Fibroblast of the conjunctiva (primary cell): ENCODE measurements around the gene SELL.
"Not testable (repeated sequence)": the region's sequence is repeated elsewhere in the genome, so short reads cannot be mapped to it uniquely, and the experiment has no call there.

Experiments
- DNase-seq: peaks from one replicate; pipeline ENCODE4 v3.0.0-alpha.2; 2010; ENCODE audit warnings: low read depth

The SELL gene

GRCh38 chr1:169711469-169712308, at the start of gene SELL:
Gene SELL (minus strand): TSS chr1:169711620. CDS start chr1:169711498, 122 bp downstream.
- DNase-seq, result peak; percentile 64

GRCh38 chr1:169759038-169759437, 47.6 kb upstream of the SELL start:
- DNase-seq, result no peak

GRCh38 chr1:169753549-169753948, 42.1 kb upstream of the SELL start:
- no peak for DNase-seq

- DNase-seq, result no peak
Measured at GRCh38 chr1:169750041-169750440, 38.6 kb upstream of the SELL start.

- no peak for DNase-seq
Measured at GRCh38 chr1:169746550-169746949, 35.1 kb upstream of the SELL start.

- DNase-seq, result peak; percentile 9
Measured at GRCh38 chr1:169745015-169745861, 33.8 kb upstream of the SELL start.

- DNase-seq, result peak; percentile 39
Measured at GRCh38 chr1:169741666-169742394, 30.4 kb upstream of the SELL start.

- no peak for DNase-seq
Measured at GRCh38 chr1:169739980-169740379, 28.6 kb upstream of the SELL start.

- DNase-seq, result no peak
Measured at GRCh38 chr1:169733924-169734323, 22.5 kb upstream of the SELL start, which contains the start of gene SELE. Gene SELE (minus strand): TSS chr1:169734079. CDS start chr1:169733612, 467 bp downstream.

- DNase-seq, result no peak
Measured at GRCh38 chr1:169731446-169731845, 20.0 kb upstream of the SELL start.

GRCh38 chr1:169729991-169730390, 18.6 kb upstream of the SELL start:
- no peak for DNase-seq

- no peak for DNase-seq
Measured at GRCh38 chr1:169727307-169727706, 15.9 kb upstream of the SELL start.

GRCh38 chr1:169726851-169727250, 15.4 kb upstream of the SELL start:
- no peak for DNase-seq

- no peak for DNase-seq
Measured at GRCh38 chr1:169725930-169726329, 14.5 kb upstream of the SELL start.

GRCh38 chr1:169724168-169724567, 12.7 kb upstream of the SELL start:
- no peak for DNase-seq

- no peak for DNase-seq
Measured at GRCh38 chr1:169723763-169724162, 12.3 kb upstream of the SELL start.

GRCh38 chr1:169722779-169723178, 11.4 kb upstream of the SELL start:
- no peak for DNase-seq

- DNase-seq, result not testable (repeated sequence)
Measured at GRCh38 chr1:169715100-169715499, 3.7 kb upstream of the SELL start.

GRCh38 chr1:169713090-169713489, 1.7 kb upstream of the SELL start:
- not testable (repeated sequence) for DNase-seq

- DNase-seq, result no peak
Measured at GRCh38 chr1:169712309-169712631, 850 bp upstream of the SELL start.

- DNase-seq, result no peak
Measured at GRCh38 chr1:169708647-169709046, 2.8 kb downstream of the SELL start.

- DNase-seq, result no peak
Measured at GRCh38 chr1:169707912-169708604, 3.4 kb downstream of the SELL start.
